Astrocyte of the spinal cord (primary cell): ENCODE data around the gene ACTN1.
A peak's percentile ranks its signal among the peaks of the same experiment; 100 is the strongest.

Experiments
- DNase-seq: peaks from one replicate; pipeline ENCODE4 v3.0.0; 2011; ENCODE audit warnings: low read depth, low spot score
- H3K4me3 ChIP-seq: 2 replicates; pipeline ENCODE4 v1.5.1; 2011; ENCODE audit warnings: low read depth, mild to moderate bottlenecking, low read length, moderate library complexity
- CTCF ChIP-seq: IDR thresholded peaks from 2 replicates; pipeline ENCODE4 v1.5.1; 2012; ENCODE audit warnings: low read depth, mild to moderate bottlenecking, low read length, inconsistent platforms
- in situ Hi-C: cut with HindIII; loops from 2 replicates; pipeline ENCODE4 v1.10.0; 2017; ENCODE audit warnings: low sequenced_read_pairs

ACTN1 gene

GRCh38 chr14:68944162-68944561 lies 34.9 kb downstream of the ACTN1 start:
- no peak for TF ChIP-seq CTCF
- in situ Hi-C loops = no loop called here
- H3K4me3 ChIP-seq = no peak overlapping the region
- DNase-seq = no peak

GRCh38 chr14:68943107-68943506 lies 36.0 kb downstream of the ACTN1 start:
- H3K4me3 ChIP-seq = no peak overlapping the region
- no peak for DNase-seq
- in situ Hi-C loops = no loop called here
- TF ChIP-seq CTCF = no peak

GRCh38 chr14:68942296-68943035 lies 36.6 kb downstream of the ACTN1 start:
- no peak for DNase-seq
- no peak overlapping the region for H3K4me3 ChIP-seq
- TF ChIP-seq CTCF = no peak
- in situ Hi-C loops = no loop called here

GRCh38 chr14:68941820-68942219 lies 37.3 kb downstream of the ACTN1 start:
- TF ChIP-seq CTCF = peak; percentile 65
- peak; percentile 93 for DNase-seq
- H3K4me3 ChIP-seq = no peak overlapping the region
- in situ Hi-C loops = no loop called here

GRCh38 chr14:68940614-68941185 lies 38.4 kb downstream of the ACTN1 start:
- in situ Hi-C loops = no loop called here
- H3K4me3 ChIP-seq = no peak overlapping the region
- TF ChIP-seq CTCF = no peak
- no peak for DNase-seq

- DNase-seq = peak; percentile 99
Observed at GRCh38 chr14:68939893-68940613, 39.0 kb downstream of the ACTN1 start.

More at GRCh38 chr14:68939893-68940613, 39.0 kb downstream of the ACTN1 start:
- TF ChIP-seq CTCF = no peak
- in situ Hi-C loops = no loop called here
- H3K4me3 ChIP-seq = no peak overlapping the region
